ENCODE measurements around the gene SNAPC3. TPM values are rescaled to one million over a fixed set of nuclear protein-coding genes. Genes with fewer than 3 reads are reported as not detected.
"Not testable (repeated sequence)": the region's sequence is repeated elsewhere in the genome, so short reads cannot be mapped to it uniquely, and the experiment has no call there.

The SNAPC3 gene
- total RNA-seq, 1 donor, result 7.6 TPM

DNA sequence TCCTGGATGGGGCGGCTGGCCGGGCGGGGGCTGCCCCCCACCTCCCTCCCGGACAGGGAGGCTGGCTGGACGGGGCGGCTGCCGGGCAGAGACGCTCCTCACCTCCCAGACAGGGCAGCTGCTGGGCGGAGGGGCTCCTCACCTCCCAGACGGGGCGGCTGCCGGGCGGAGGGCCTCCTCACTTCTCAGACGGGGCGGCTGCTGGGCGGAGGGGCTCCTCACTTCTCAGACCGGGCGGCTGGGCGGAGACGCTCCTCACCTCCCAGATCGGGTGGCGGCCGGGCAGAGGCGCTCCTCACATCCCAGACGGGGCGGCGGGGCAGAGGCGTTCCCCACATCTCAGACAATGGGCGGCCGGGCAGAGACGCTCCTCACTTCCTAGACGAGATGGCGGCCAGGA lies 19.6 kb downstream of the SNAPC3 start:
- not testable (repeated sequence) for H3K4me3 ChIP-seq (ENCODE audit: low read length); H3K27me3 ChIP-seq (ENCODE audit: insufficient read depth, low read length)

DNA sequence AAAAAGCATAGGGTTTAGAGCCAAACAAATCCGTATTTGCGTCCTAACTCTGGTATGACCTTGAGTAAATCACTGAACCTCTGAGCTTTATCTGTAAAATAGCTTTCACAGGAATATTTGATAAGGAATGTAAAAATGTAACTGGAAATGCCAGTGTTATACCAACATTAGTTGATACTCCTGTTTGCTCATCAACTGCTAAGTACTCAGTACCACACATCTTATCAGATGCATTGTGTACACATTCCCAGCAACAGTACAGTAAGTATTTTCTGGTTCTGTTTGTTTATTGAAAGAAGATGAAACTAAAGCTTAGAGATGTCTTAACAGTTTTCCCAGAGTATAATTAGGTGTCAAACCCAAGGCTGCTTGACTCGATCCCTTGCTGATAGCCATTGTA lies 21.5 kb downstream of the SNAPC3 start:
- Histone ChIP-seq H3K27me3 (ENCODE audit: insufficient read depth, low read length) (no peaks in the 10 kb centered on the region), H3K4me1 (ENCODE audit: insufficient read depth, low read length) (no peaks in the 10 kb centered on the region), H3K4me3 (ENCODE audit: low read length) (no peak overlapping the region), H3K9me3 (ENCODE audit: low read depth, low read length) (no peaks in the 10 kb centered on the region)

More for the DNA sequence above, 19.6 kb downstream of the SNAPC3 start:
- not testable (repeated sequence) for H3K9me3 ChIP-seq (ENCODE audit: low read depth, low read length); H3K4me1 ChIP-seq (ENCODE audit: insufficient read depth, low read length)

DNA sequence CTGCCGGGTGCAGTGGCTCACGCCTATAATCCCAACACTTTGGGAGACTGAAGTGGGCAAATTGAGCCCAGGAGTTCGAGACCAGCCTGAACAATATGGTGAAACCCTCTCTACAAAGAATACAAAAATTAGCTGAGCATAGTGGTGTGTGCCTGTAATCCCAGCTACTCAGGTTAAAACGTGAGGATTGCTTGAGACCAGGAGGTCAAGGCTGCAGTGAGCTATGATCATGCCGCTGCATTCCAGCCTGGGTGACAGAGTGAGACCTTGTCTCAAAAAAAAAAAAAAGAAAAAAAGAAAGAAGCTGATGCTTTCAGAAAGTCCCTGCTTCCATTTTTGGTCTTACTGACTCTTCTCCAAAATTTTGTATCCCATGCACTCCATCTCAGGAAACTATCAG lies 31.3 kb downstream of the SNAPC3 start:
- Histone ChIP-seq H3K9me3 (ENCODE audit: low read depth, low read length) (no peaks in the 10 kb centered on the region), H3K4me3 (ENCODE audit: low read length) (no peak overlapping the region), H3K27me3 (ENCODE audit: insufficient read depth, low read length) (no peaks in the 10 kb centered on the region), H3K4me1 (ENCODE audit: insufficient read depth, low read length) (no peaks in the 10 kb centered on the region)

DNA sequence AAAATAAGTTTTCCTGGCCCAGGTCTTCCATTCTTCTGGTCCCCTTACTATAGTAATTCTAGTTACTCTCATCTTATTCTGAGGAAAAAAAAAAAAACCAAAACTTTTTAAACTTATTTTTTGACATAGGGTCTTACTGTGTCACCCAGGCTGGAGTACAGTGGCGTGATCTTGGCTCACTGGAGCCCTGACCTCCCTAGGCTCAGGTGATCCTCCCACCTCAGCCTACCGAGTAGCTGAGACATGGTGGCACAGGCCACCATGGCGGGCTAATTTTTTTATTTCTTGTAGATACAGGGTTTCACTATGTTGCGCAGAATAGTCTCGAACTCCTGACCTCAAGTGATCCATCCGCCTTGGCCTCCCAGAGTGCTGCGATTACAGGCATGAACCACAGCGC lies 38.4 kb downstream of the SNAPC3 start:
- Histone ChIP-seq H3K4me1 (ENCODE audit: insufficient read depth, low read length) (no peaks in the 10 kb centered on the region), H3K9me3 (ENCODE audit: low read depth, low read length) (no peaks in the 10 kb centered on the region), H3K4me3 (ENCODE audit: low read length) (no peak overlapping the region), H3K27me3 (ENCODE audit: insufficient read depth, low read length) (no peaks in the 10 kb centered on the region)

DNA sequence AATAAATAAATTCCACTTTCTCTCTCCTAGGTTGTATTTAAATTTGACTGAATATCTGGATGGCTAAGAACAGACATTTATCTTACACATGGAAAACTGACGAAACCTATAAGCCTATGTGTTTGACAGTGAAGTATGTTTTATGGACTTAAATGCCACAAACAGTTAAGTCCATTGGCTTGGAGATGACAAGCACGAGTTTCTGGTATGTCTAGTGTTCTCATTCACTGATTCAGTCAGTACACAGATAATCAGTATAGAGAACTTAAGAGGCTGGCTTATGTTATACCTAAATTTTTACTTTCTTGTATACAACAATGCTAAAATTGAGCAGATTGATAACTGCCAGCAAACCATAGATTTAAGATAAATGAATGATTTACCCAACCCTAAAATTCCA lies 38.9 kb downstream of the SNAPC3 start:
- Histone ChIP-seq H3K9me3 (ENCODE audit: low read depth, low read length) (no peaks in the 10 kb centered on the region), H3K27me3 (ENCODE audit: insufficient read depth, low read length) (no peaks in the 10 kb centered on the region), H3K4me3 (ENCODE audit: low read length) (no peak overlapping the region), H3K4me1 (ENCODE audit: insufficient read depth, low read length) (no peaks in the 10 kb centered on the region)

DNA sequence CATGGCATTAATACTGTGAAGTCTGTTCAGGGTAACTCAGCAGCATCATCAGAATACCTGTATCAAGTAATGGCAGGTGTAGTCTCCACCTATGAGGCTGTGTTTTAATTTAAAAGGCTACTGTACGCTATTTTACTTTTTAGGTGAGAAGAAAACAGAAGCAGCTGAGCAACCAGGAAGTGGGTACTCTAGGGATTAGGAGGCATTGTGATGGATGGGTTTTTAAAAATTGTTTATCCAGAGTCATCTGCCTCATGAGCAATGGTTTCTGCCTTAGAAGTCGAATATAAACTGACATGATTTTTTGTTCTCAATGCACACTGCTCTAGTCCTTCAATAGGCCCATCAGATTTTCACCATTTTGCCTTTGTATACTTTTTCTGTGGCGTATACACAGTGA lies 45.5 kb downstream of the SNAPC3 start:
- no peak overlapping the region for H3K4me3 ChIP-seq (ENCODE audit: low read length)
- H3K4me1 ChIP-seq (ENCODE audit: insufficient read depth, low read length), result no peaks in the 10 kb centered on the region
- H3K27me3 ChIP-seq (ENCODE audit: insufficient read depth, low read length), result no peaks in the 10 kb centered on the region
- no peaks in the 10 kb centered on the region for H3K9me3 ChIP-seq (ENCODE audit: low read depth, low read length)

DNA sequence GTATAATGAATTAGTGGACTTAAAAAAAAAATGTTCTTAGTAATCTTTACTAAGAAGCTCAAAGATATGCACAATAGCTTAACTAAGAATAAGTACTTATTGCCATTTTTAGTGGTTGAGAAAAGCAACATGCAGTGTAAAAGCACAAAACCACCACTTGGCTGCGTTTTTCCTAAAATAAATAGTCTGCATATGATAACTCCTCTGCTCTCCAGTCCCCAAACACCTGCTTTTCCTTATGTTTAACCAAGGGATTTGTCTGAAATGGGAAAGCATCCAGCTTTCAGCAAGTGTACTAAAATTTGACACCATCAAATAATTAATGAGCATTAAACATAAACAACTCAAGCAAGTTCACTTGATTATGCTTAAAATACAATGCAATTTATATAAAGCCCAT lies 46.7 kb downstream of the SNAPC3 start:
- Histone ChIP-seq H3K9me3 (ENCODE audit: low read depth, low read length) (no peaks in the 10 kb centered on the region), H3K4me3 (ENCODE audit: low read length) (no peak overlapping the region), H3K4me1 (ENCODE audit: insufficient read depth, low read length) (no peaks in the 10 kb centered on the region), H3K27me3 (ENCODE audit: insufficient read depth, low read length) (no peaks in the 10 kb centered on the region)

DNA sequence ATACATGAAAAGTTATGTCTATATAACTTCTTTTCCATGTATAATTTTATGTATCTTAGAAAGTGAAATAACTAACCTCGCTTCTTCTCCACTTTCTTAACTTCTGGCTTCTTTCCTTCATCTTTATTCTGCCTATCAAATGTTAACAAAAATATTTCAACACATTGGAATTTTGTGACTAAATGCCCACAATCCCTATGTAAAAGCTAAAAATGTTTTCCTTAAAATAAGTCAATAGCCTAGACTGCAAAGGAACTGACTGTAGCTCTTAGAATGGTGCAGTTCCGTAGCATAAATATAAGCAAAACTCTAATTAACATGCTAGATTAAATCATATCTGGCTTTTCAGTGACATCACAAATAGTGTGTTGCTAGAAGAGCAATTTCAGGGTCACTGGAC lies 47.2 kb downstream of the SNAPC3 start:
- no peaks in the 10 kb centered on the region for H3K27me3 ChIP-seq (ENCODE audit: insufficient read depth, low read length)

DNA sequence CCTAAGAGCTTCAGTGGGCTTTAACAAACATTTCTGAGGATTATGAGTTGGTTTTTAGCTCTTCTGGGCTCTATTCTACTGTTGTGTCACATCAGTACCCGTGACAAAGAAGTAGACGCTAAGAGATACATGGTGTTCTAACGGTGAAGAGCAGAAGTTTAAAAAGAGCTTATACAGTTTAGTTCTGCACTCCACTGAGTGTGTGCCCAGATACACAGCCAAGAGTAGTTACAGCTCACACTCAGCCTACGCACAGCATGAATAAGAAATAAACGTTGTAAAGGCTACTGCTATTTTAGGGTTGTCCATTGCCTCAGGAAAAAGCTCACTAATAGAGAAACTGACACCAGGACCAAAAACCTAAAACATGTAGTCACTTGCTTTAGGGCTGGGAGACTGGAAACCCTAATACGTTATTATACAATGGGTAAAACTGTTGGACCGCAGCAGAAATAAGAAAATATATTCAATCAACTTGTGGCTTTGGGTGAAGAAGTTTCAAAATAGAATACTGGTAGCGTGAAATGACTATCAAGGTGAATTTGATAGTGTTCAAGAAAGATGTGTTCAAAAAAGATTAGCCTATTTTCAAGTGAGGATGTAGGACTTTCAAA lies 53.4 kb downstream of the SNAPC3 start:
- H3K27me3 ChIP-seq (ENCODE audit: insufficient read depth, low read length), result no peaks in the 10 kb centered on the region
- H3K9me3 ChIP-seq (ENCODE audit: low read depth, low read length), result no peaks in the 10 kb centered on the region
- H3K4me1 ChIP-seq (ENCODE audit: insufficient read depth, low read length), result no peaks in the 10 kb centered on the region
- H3K4me3 ChIP-seq (ENCODE audit: low read length), result no peak overlapping the region

More for the DNA sequence above, 47.2 kb downstream of the SNAPC3 start:
- Histone ChIP-seq H3K9me3 (ENCODE audit: low read depth, low read length) (no peaks in the 10 kb centered on the region), H3K4me1 (ENCODE audit: insufficient read depth, low read length) (no peaks in the 10 kb centered on the region), H3K4me3 (ENCODE audit: low read length) (no peak overlapping the region)

DNA sequence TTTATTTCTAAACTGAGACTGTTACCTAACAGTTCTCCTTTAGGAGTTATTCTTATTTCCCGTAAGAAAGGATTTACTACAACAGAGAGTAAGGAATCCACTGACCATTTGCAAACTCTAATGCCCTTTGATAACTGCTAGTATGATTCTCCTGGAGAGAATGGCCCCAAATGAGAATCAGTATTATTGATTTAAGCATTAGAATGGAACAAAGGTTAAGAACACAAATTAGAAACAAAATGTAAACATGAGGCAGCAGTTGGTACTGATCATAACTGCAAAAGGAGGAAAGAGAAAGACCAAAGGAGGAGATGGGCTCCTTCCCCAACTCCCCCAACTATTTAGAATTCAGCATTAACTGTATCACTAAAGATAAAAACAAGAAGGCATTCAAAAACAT lies 57.4 kb downstream of the SNAPC3 start:
- Histone ChIP-seq H3K4me3 (ENCODE audit: low read length) (no peak overlapping the region), H3K27me3 (ENCODE audit: insufficient read depth, low read length) (no peaks in the 10 kb centered on the region), H3K9me3 (ENCODE audit: low read depth, low read length) (no peaks in the 10 kb centered on the region), H3K4me1 (ENCODE audit: insufficient read depth, low read length) (no peaks in the 10 kb centered on the region)

DNA sequence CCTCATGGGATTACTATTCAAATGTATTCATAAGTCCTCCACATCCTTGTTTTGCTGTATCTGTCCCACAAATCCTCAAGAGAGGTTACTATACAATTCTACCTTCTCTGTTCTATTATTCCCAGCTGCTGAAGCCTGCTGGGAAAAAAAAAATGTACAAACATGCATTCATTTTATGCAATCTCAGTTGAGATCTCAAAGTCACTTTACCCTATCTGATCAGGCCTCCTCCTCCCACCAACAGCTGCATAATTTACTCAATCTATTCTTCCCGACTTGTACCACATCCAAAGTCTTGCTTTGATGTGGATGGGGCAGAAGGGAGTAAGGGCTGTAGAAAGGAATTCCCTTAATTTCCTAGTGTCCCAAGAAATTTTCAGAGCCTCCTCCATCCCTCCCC lies 59.5 kb downstream of the SNAPC3 start:
- Histone ChIP-seq H3K27me3 (ENCODE audit: insufficient read depth, low read length) (no peaks in the 10 kb centered on the region), H3K4me1 (ENCODE audit: insufficient read depth, low read length) (no peaks in the 10 kb centered on the region), H3K4me3 (ENCODE audit: low read length) (no peak overlapping the region), H3K9me3 (ENCODE audit: low read depth, low read length) (no peaks in the 10 kb centered on the region)

DNA sequence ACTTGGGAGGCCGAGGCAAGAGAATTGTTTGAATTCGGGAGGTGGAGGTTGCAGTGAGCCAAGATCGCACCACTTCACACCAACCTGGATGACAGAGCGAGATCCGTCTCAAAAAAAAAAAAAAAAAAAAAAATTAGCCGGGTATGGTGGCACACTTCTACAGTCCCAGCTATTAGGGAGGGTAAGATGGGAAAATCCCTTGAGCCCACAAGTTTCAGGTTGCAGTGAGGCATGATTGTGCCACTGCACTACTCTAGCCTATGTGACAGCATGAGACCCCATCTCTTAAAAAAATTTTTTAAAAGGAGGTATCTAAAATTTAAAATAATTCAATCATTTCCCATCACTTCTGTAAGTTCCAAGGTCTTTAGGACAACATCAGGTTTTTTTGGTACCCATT lies 62.1 kb downstream of the SNAPC3 start:
- Histone ChIP-seq H3K27me3 (ENCODE audit: insufficient read depth, low read length) (no peaks in the 10 kb centered on the region), H3K4me1 (ENCODE audit: insufficient read depth, low read length) (no peaks in the 10 kb centered on the region), H3K4me3 (ENCODE audit: low read length) (no peak overlapping the region), H3K9me3 (ENCODE audit: low read depth, low read length) (no peaks in the 10 kb centered on the region)

DNA sequence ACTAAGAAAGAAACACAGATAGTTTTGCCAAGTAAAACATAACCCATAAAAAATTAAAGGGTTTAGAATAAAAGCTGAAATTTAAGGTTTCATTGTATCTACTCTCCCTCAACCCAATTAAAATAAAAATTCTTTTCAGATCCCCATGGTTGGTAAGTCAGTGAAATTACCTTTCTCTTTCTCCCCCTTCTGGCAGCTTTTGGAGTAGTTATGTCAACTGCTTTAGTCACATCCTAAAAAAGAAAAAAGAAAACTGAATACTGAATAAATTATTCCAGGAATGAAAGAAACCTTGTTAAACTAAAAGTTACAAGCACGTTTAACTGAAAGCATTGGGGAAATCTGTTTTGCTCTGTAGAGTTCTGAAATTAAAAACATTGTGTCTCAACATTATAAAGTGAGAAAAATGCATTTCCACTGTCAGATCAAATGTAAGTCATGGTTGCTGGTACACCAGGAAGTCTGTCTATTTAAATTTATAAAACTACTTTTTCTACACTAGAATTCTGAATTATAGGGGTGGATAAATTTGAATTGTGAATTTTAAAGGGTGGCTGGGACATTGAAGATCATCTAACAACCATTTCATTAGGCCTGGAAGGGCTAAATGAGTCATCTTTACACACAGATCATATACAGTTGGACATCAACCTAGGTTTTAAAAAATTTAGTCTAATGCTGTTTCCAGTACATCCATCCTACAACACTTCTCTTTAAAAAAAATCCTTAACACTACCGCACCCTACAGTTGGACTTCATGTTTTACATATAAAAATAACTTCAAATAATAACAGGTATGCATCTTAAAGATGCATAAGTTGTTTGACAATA lies 63.4 kb downstream of the SNAPC3 start:
- no peaks in the 10 kb centered on the region for H3K4me1 ChIP-seq (ENCODE audit: insufficient read depth, low read length)
- H3K27me3 ChIP-seq (ENCODE audit: insufficient read depth, low read length), result no peaks in the 10 kb centered on the region
- no peaks in the 10 kb centered on the region for H3K9me3 ChIP-seq (ENCODE audit: low read depth, low read length)
- H3K4me3 ChIP-seq (ENCODE audit: low read length), result no peak overlapping the region

DNA sequence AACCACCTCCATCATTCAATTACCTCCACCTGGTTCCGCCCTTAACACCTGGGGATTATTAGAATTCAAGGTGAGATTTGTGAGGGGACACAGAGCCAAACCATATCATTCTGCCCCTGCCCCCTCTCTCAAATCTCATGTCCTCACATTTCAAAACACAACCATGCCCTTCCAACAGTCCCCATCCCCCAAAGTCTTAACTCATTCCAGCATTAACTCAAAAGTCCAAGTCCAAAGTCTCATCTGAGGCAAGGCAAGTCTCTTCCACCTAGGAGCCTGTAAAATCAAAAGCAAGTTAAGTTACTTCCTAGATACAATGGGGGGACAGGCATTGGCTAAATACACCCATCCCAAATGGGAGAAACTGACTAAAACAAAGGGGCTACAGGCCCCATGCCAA lies 69.3 kb downstream of the SNAPC3 start:
- no peaks in the 10 kb centered on the region for H3K9me3 ChIP-seq (ENCODE audit: low read depth, low read length)
- H3K4me1 ChIP-seq (ENCODE audit: insufficient read depth, low read length), result no peaks in the 10 kb centered on the region
- H3K4me3 ChIP-seq (ENCODE audit: low read length), result no peak overlapping the region
- H3K27me3 ChIP-seq (ENCODE audit: insufficient read depth, low read length), result no peaks in the 10 kb centered on the region

DNA sequence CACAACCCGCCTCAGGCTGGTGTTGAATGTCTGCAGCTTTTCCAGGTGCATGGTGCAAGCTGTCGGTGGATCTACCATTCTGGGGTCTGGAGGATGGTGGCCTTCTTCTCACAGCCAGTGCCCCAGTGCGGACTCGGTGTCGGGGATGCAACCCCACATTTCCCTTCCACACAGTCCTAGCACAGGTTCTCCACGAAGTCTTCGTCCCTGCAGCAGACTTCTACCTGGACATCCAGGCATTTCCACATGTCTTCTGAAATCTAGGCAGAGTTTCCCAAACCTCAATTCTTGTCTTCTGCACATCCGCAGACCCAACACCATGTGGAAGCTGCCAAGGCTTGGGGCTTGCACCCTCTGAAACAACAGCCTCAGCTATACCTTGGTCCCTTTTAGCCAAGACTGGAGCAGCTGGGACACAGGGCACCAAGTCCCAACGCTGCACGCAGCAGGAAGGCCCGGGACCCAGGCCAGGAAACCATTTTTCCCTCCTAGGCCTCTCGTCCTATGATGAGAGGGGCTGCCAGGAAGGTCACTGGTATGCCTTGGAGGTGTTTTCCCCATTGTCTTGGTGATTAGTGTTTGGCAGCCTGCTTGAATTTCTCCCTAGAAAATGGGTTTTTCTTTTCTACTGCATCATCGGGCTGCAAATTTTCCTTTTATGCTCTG lies 69.9 kb downstream of the SNAPC3 start:
- H3K4me3 ChIP-seq (ENCODE audit: low read length), result no peak overlapping the region
- no peaks in the 10 kb centered on the region for H3K4me1 ChIP-seq (ENCODE audit: insufficient read depth, low read length)
- H3K9me3 ChIP-seq (ENCODE audit: low read depth, low read length), result no peaks in the 10 kb centered on the region
- H3K27me3 ChIP-seq (ENCODE audit: insufficient read depth, low read length), result no peaks in the 10 kb centered on the region
